Measurements from ENCODE around the gene IFT22.
"Not testable (repeated sequence)": the region's sequence is repeated elsewhere in the genome, so short reads cannot be mapped to it uniquely, and the experiment has no call there.

Gene IFT22

GRCh38 chr7:101278461-101279292 lies 42.9 kb downstream of the IFT22 start:
- DNase-seq (ENCODE audit: low read depth in 2 of 2), result no peak

- no peak for DNase-seq (ENCODE audit: low read depth in 2 of 2)
Observed at GRCh38 chr7:101277155-101277554, 44.5 kb downstream of the IFT22 start.

- no peak for DNase-seq (ENCODE audit: low read depth in 2 of 2)
Observed at GRCh38 chr7:101273206-101273605, 48.4 kb downstream of the IFT22 start.

GRCh38 chr7:101271021-101271420 lies 50.6 kb downstream of the IFT22 start:
- no peak for DNase-seq (ENCODE audit: low read depth in 2 of 2)

GRCh38 chr7:101269664-101270063 lies 51.9 kb downstream of the IFT22 start:
- DNase-seq (ENCODE audit: low read depth in 2 of 2), result no peak

GRCh38 chr7:101265622-101266516 lies 55.7 kb downstream of the IFT22 start:
- DNase-seq (ENCODE audit: low read depth in 2 of 2), result no peak

- not testable (repeated sequence) for DNase-seq (ENCODE audit: low read depth in 2 of 2)
Observed at GRCh38 chr7:101264102-101264706, 57.4 kb downstream of the IFT22 start.

Measured in stimulated activated CD8-positive, alpha-beta memory T cell treated with anti-CD3 and anti-CD28 coated beads, Interleukin-15, amount 100 ng/mL, for 4 hours (primary cell).